SU-DHL-6 (cell line): ENCODE data around the gene GNAO1.

Source experiments
- H2AFZ ChIP-seq: fragments of 200-600 bp; sonication (generic); 2 replicates; pipeline ENCODE4 v1.6.1; 2014; ENCODE audit warnings: low read depth, mild to moderate bottlenecking, moderate library complexity, mixed read lengths, antibody characterized with exemption, low read length; ENCODE audit not compliant: severe bottlenecking
- H3F3A ChIP-seq: fragments of 200-600 bp; shearing (Covaris generic); 2 replicates; pipeline ENCODE4 v1.6.0; 2016; ENCODE audit warnings: antibody characterized with exemption, mild to moderate bottlenecking; ENCODE audit not compliant: insufficient read depth
- H3K27ac ChIP-seq: fragments of 200-600 bp; sonication (generic); 2 replicates; pipeline ENCODE4 v1.5.1; 2016; ENCODE audit warnings: low read depth, mild to moderate bottlenecking, low read length, moderate library complexity, mixed read lengths
- H3K27me3 ChIP-seq: fragments of 200-600 bp; sonication (generic), shearing (Covaris generic); 2 replicates; pipeline ENCODE4 v1.6.0; 2014; ENCODE audit warnings: mild to moderate bottlenecking, low read length
- H3K36me3 ChIP-seq: fragments of 200-600 bp; sonication (generic); 2 replicates; pipeline ENCODE4 v1.6.1; 2014; ENCODE audit warnings: mild to moderate bottlenecking, low read length, mixed read lengths
- H3K4me2 ChIP-seq: fragments of 300-600, 200-600 bp; shearing (Covaris generic), sonication (generic); 2 replicates; pipeline ENCODE4 v1.6.0; 2014; ENCODE audit warnings: low read length, low read depth, mild to moderate bottlenecking; ENCODE audit not compliant: poor library complexity, severe bottlenecking
- H3K4me3 ChIP-seq: fragments of 200-600 bp; sonication (generic); 2 replicates; pipeline ENCODE4 v1.5.1; 2014; ENCODE audit warnings: antibody characterized with exemption, low read length, mild to moderate bottlenecking, mixed read lengths; ENCODE audit not compliant: insufficient read depth, poor library complexity, severe bottlenecking
- H3K79me2 ChIP-seq: fragments of 200-600 bp; sonication (generic); 2 replicates; pipeline ENCODE4 v1.6.1; 2014; ENCODE audit warnings: mild to moderate bottlenecking, low read length, moderate library complexity; ENCODE audit not compliant: insufficient read depth
- H3K9ac ChIP-seq: fragments of 200-600 bp; sonication (generic); 2 replicates; pipeline ENCODE4 v1.7.0; 2014; ENCODE audit warnings: mild to moderate bottlenecking, low read length
- H3K9me2 ChIP-seq: fragments of 200-600 bp; sonication (generic); replicated peaks from 2 replicates; pipeline ENCODE4 v1.6.1; 2014; ENCODE audit warnings: low read length; ENCODE audit not compliant: insufficient read depth
- H3K9me3 ChIP-seq: fragments of 200-600 bp; sonication (generic); 2 replicates; pipeline ENCODE4 v1.6.1; 2014; ENCODE audit warnings: low read length, mixed read lengths; ENCODE audit not compliant: insufficient read depth
- H4K20me1 ChIP-seq: fragments of 200-600 bp; sonication (generic); 2 replicates; pipeline ENCODE4 v1.6.1; 2014; ENCODE audit warnings: low read depth, mild to moderate bottlenecking, antibody characterized with exemption, low read length, moderate library complexity, mixed read lengths
- CTCF ChIP-seq: fragments of 200-600 bp; sonication (generic); IDR thresholded peaks from one replicate; pipeline ENCODE4 v1.5.1; 2017; ENCODE audit warnings: antibody characterized with exemption, mild to moderate bottlenecking, low read length, moderate library complexity; ENCODE audit not compliant: insufficient read depth, poor library complexity, severe bottlenecking
- EZH2phosphoT487 ChIP-seq: fragments of 200-600 bp; sonication (generic), shearing (Covaris generic); conservative IDR thresholded peaks from 2 replicates; pipeline ENCODE4 v1.6.1; 2018; ENCODE audit warnings: mild to moderate bottlenecking, antibody characterized with exemption, low read length, moderate library complexity, mixed read lengths

The GNAO1 gene

GRCh38 chr16:56332464-56333079 is 141.3 kb downstream of the GNAO1 start:
- H2AFZ ChIP-seq = no peak overlapping the region
- no peaks in the 10 kb centered on the region for H3K9me3 ChIP-seq
- H3K79me2 ChIP-seq = no peaks in the 10 kb centered on the region
- H3K27me3 ChIP-seq = no peaks in the 10 kb centered on the region
- no peaks in the 10 kb centered on the region for H3K9me2 ChIP-seq
- H3K36me3 ChIP-seq = no peaks in the 10 kb centered on the region
- H4K20me1 ChIP-seq = no peaks in the 10 kb centered on the region
- no peak overlapping the region for H3K4me2 ChIP-seq
- H3K4me3 ChIP-seq = no peak overlapping the region
- no peaks in the 10 kb centered on the region for H3F3A ChIP-seq
- no peak overlapping the region for H3K27ac ChIP-seq
- no peak overlapping the region for H3K9ac ChIP-seq
- TF ChIP-seq EZH2phosphoT487 = no peak
- TF ChIP-seq CTCF = no peak

GRCh38 chr16:56334761-56335160 is 143.5 kb downstream of the GNAO1 start:
- H3K4me2 ChIP-seq = no peak overlapping the region
- H3K9ac ChIP-seq = no peak overlapping the region
- no peak overlapping the region for H3K27ac ChIP-seq
- H3K79me2 ChIP-seq = no peaks in the 10 kb centered on the region
- no peaks in the 10 kb centered on the region for H3K9me3 ChIP-seq
- no peak overlapping the region for H3K4me3 ChIP-seq
- no peaks in the 10 kb centered on the region for H4K20me1 ChIP-seq
- H3K9me2 ChIP-seq = no peaks in the 10 kb centered on the region
- H3K36me3 ChIP-seq = no peaks in the 10 kb centered on the region
- no peaks in the 10 kb centered on the region for H3F3A ChIP-seq
- no peak overlapping the region for H2AFZ ChIP-seq
- H3K27me3 ChIP-seq = no peaks in the 10 kb centered on the region
- TF ChIP-seq CTCF (no peak), EZH2phosphoT487 (no peak)

GRCh38 chr16:56336071-56336688 is 144.9 kb downstream of the GNAO1 start:
- Histone ChIP-seq H3F3A (no peaks in the 10 kb centered on the region), H2AFZ (no peak overlapping the region), H4K20me1 (no peaks in the 10 kb centered on the region), H3K27me3 (no peaks in the 10 kb centered on the region), H3K4me3 (no peak overlapping the region), H3K4me2 (no peak overlapping the region), H3K27ac (no peak overlapping the region), H3K9me3 (no peaks in the 10 kb centered on the region), H3K9ac (no peak overlapping the region), H3K36me3 (no peaks in the 10 kb centered on the region), H3K9me2 (no peaks in the 10 kb centered on the region), H3K79me2 (no peaks in the 10 kb centered on the region)
- no peak for TF ChIP-seq EZH2phosphoT487
- TF ChIP-seq CTCF = no peak
